Middle frontal gyrus (tissue), 1 donor: ENCODE results near the gene ELP6.
A peak's percentile ranks its signal among the peaks of the same experiment; 100 is the strongest.

Source experiments
- DNase-seq: peaks from one replicate; pipeline ENCODE4 v3.0.0-alpha.2; 2015; ENCODE audit warnings: low spot score; ENCODE audit errors: extremely low spot score

Gene ELP6

GRCh38 chr3:47513125-47513929 lies at the start of gene ELP6:
ELP6 (minus strand) TSS chr3:47513712; CDS start chr3:47513590, 122 bp downstream.
- DNase-seq, result peak; percentile 90

- no peak for DNase-seq
Observed at GRCh38 chr3:47556351-47556750, 42.8 kb upstream of the ELP6 start.

- no peak for DNase-seq
Observed at GRCh38 chr3:47554335-47554734, 40.8 kb upstream of the ELP6 start.

GRCh38 chr3:47553407-47553806 lies 39.9 kb upstream of the ELP6 start:
- no peak for DNase-seq

GRCh38 chr3:47542471-47543173 lies 29.1 kb upstream of the ELP6 start:
- peak; percentile 22 for DNase-seq

GRCh38 chr3:47541583-47542108 lies 28.1 kb upstream of the ELP6 start:
- DNase-seq, result no peak

GRCh38 chr3:47540281-47540680 lies 26.8 kb upstream of the ELP6 start:
- DNase-seq, result no peak

- DNase-seq, result no peak
Observed at GRCh38 chr3:47536967-47537366, 23.5 kb upstream of the ELP6 start.

GRCh38 chr3:47536221-47536891 lies 22.8 kb upstream of the ELP6 start:
- DNase-seq, result peak; percentile 27

GRCh38 chr3:47533996-47534454 lies 20.5 kb upstream of the ELP6 start:
- no peak for DNase-seq

GRCh38 chr3:47533481-47533880 lies 20.0 kb upstream of the ELP6 start:
- no peak for DNase-seq

GRCh38 chr3:47527952-47528725 lies 14.6 kb upstream of the ELP6 start:
- no peak for DNase-seq

GRCh38 chr3:47525617-47526016 lies 12.1 kb upstream of the ELP6 start:
- DNase-seq, result no peak

GRCh38 chr3:47523310-47524073 lies 10.0 kb upstream of the ELP6 start:
- no peak for DNase-seq

GRCh38 chr3:47522082-47522987 lies 8.8 kb upstream of the ELP6 start:
- DNase-seq, result peak; percentile 76

- DNase-seq, result no peak
Observed at GRCh38 chr3:47520756-47521155, 7.2 kb upstream of the ELP6 start.

GRCh38 chr3:47517937-47518336 lies 4.4 kb upstream of the ELP6 start:
- no peak for DNase-seq

GRCh38 chr3:47515864-47516319 lies 2.4 kb upstream of the ELP6 start:
- DNase-seq, result no peak

GRCh38 chr3:47515100-47515499 lies 1.6 kb upstream of the ELP6 start:
- no peak for DNase-seq
